GM18907 (cell line): ENCODE measurements around the gene TRIM45.
A peak's percentile ranks its signal among the peaks of the same experiment; 100 is the strongest.

Experiments used
- ATAC-seq: cut with Tn5 transposase; IDR thresholded peaks from one replicate; pipeline ENCODE4 v1.9.1; 2021; ENCODE audit warnings: mild to moderate bottlenecking, moderate library complexity; ENCODE audit not compliant: unreplicated experiment

TRIM45 gene

DNA sequence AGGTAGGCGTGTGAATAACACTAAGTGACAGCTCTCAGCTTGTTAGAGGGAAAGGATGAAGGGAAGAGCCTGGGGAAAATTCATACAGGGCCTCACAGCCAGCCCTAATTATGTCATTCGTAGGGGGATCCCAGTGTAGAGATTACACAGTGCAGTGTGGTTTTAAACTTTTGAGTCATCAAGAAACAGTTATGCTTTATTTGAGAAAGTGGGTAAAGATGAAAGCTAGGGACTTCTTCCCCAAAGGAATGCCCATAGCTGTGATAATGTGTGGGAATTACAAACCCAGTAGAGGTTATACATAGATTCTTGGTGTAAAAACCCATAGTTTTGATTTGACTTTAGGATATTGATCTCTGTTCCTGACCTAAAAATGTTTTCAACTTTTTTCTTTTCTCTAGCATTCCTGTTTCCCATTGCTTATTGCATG, 59.5 kb downstream of the TRIM45 start:
- peak; percentile 36 for ATAC-seq
